HG03139 (cell line): ENCODE measurements around the gene IREB2.

ENCODE experiments used
- ATAC-seq: cut with Tn5 transposase; IDR thresholded peaks from one replicate; pipeline ENCODE4 v1.9.1; 2021; ENCODE audit not compliant: unreplicated experiment

IREB2 gene

GRCh38 chr15:78405336-78405924 is 32.6 kb upstream of the IREB2 start:
- no peak for ATAC-seq

- ATAC-seq, result no peak
Measured at GRCh38 chr15:78406016-78406585, 31.9 kb upstream of the IREB2 start.

GRCh38 chr15:78407608-78408354 is 30.2 kb upstream of the IREB2 start:
- no peak for ATAC-seq

- no peak for ATAC-seq
Measured at GRCh38 chr15:78408355-78408640, 29.7 kb upstream of the IREB2 start.

- ATAC-seq, result no peak
Measured at GRCh38 chr15:78408961-78409360, 29.1 kb upstream of the IREB2 start.

GRCh38 chr15:78411061-78411460 is 27.0 kb upstream of the IREB2 start:
- ATAC-seq, result no peak

GRCh38 chr15:78414621-78415250 is 23.3 kb upstream of the IREB2 start:
- no peak for ATAC-seq

- ATAC-seq, result no peak
Measured at GRCh38 chr15:78415284-78415683, 22.7 kb upstream of the IREB2 start.

GRCh38 chr15:78417754-78418630 is 20.0 kb upstream of the IREB2 start:
- no peak for ATAC-seq

- ATAC-seq, result no peak
Measured at GRCh38 chr15:78418686-78419085, 19.3 kb upstream of the IREB2 start.

- ATAC-seq, result no peak
Measured at GRCh38 chr15:78419367-78419766, 18.6 kb upstream of the IREB2 start.

GRCh38 chr15:78420220-78420619 is 17.8 kb upstream of the IREB2 start:
- no peak for ATAC-seq

- ATAC-seq, result no peak
Measured at GRCh38 chr15:78420766-78421165, 17.2 kb upstream of the IREB2 start.

- no peak for ATAC-seq
Measured at GRCh38 chr15:78421238-78421965, 16.6 kb upstream of the IREB2 start.

GRCh38 chr15:78422571-78423340 is 15.3 kb upstream of the IREB2 start:
- peak; percentile 61 for ATAC-seq

GRCh38 chr15:78424673-78425072 is 13.3 kb upstream of the IREB2 start:
- ATAC-seq, result no peak

GRCh38 chr15:78425643-78426042 is 12.4 kb upstream of the IREB2 start:
- no peak for ATAC-seq

- ATAC-seq, result no peak
Measured at GRCh38 chr15:78426300-78426699, 11.7 kb upstream of the IREB2 start.

- no peak for ATAC-seq
Measured at GRCh38 chr15:78427953-78428352, 10.1 kb upstream of the IREB2 start.

- no peak for ATAC-seq
Measured at GRCh38 chr15:78429477-78429876, 8.5 kb upstream of the IREB2 start.
